ENCODE results near the gene TTC34. TPM values are rescaled to one million over a fixed set of nuclear protein-coding genes. Genes with fewer than 3 reads are reported as not detected.

Gene TTC34
- total and polyA plus RNA-seq, 7 donors, result 0.01 to 0.15 (median 0.04) TPM

GRCh38 chr1:2639203-2639602 is 162.3 kb downstream of the TTC34 start:
- intact Hi-C loops (cut with DNase I), result no loop called here
- no peak for ATAC-seq
- Histone ChIP-seq H3K4me3 (no peak overlapping the region), H3K36me3 (ENCODE audit: insufficient read depth in 1 of 2, low read depth in 1 of 2) (no peaks in the 10 kb centered on the region), H3K27ac (no peak overlapping the region), H3K9me3 (no peaks in the 10 kb centered on the region), H3K27me3 (ENCODE audit: insufficient read depth in 3 of 3, low read length in 2 of 3) (peaks cover 0 to 46% (median 31%) of the 10 kb centered on the region in 3 donors), H3K4me1 (no peaks in the 10 kb centered on the region)
- DNase-seq, result no peak
- WGBS, 3 donors, result 30 to 43% (median 38%) methylated on average over 9 to 11 of the region's 11 CpGs
- no peak for TF ChIP-seq CTCF (IDR thresholded peaks at IDR 0.05)

GRCh38 chr1:2638466-2639115 is 162.9 kb downstream of the TTC34 start:
- peaks cover 0 to 46% (median 28%) of the 10 kb centered on the region in 3 donors for H3K27me3 ChIP-seq (ENCODE audit: insufficient read depth in 3 of 3, low read length in 2 of 3)
- ATAC-seq, result no peak
- H3K4me3 ChIP-seq, result no peak overlapping the region
- intact Hi-C loops (cut with DNase I), result no loop called here
- H3K36me3 ChIP-seq (ENCODE audit: insufficient read depth in 1 of 2, low read depth in 1 of 2), result no peaks in the 10 kb centered on the region
- TF ChIP-seq CTCF (IDR thresholded peaks at IDR 0.05), result no peak
- no peaks in the 10 kb centered on the region for H3K4me1 ChIP-seq
- WGBS, 3 donors, result 49 to 56% (median 51%) methylated on average over 16 of the region's 16 CpGs
- H3K27ac ChIP-seq, result no peak overlapping the region
- no peaks in the 10 kb centered on the region for H3K9me3 ChIP-seq
- no peak for DNase-seq

GRCh38 chr1:2637442-2638145 is 163.9 kb downstream of the TTC34 start:
- no peak overlapping the region for H3K27ac ChIP-seq
- DNase-seq (no peak), ATAC-seq (no peak)
- no peak overlapping the region for H3K4me3 ChIP-seq
- H3K9me3 ChIP-seq, result no peaks in the 10 kb centered on the region
- 61 to 74% (median 65%) methylated on average over 10 of the region's 10 CpGs for WGBS, 3 donors
- TF ChIP-seq CTCF (IDR thresholded peaks at IDR 0.05), result no peak
- H3K36me3 ChIP-seq (ENCODE audit: insufficient read depth in 1 of 2, low read depth in 1 of 2), result no peaks in the 10 kb centered on the region
- peaks cover 0 to 48% (median 27%) of the 10 kb centered on the region in 3 donors for H3K27me3 ChIP-seq (ENCODE audit: insufficient read depth in 3 of 3, low read length in 2 of 3)
- intact Hi-C loops (cut with DNase I), result no loop called here
- H3K4me1 ChIP-seq, result no peaks in the 10 kb centered on the region

GRCh38 chr1:2636733-2637132 is 164.8 kb downstream of the TTC34 start:
- H3K27me3 ChIP-seq (ENCODE audit: insufficient read depth in 3 of 3, low read length in 2 of 3), result peaks cover 0 to 46% (median 25%) of the 10 kb centered on the region in 3 donors
- intact Hi-C loops (cut with DNase I), result no loop called here
- no peaks in the 10 kb centered on the region for H3K36me3 ChIP-seq (ENCODE audit: insufficient read depth in 1 of 2, low read depth in 1 of 2)
- no peak for DNase-seq
- H3K9me3 ChIP-seq, result no peaks in the 10 kb centered on the region
- no peak for ATAC-seq
- WGBS, 3 donors, result 85 to 88% (median 87%) methylated on average over 7 of the region's 7 CpGs
- H3K27ac ChIP-seq, result no peak overlapping the region
- H3K4me1 ChIP-seq, result no peaks in the 10 kb centered on the region
- no peak for TF ChIP-seq CTCF (IDR thresholded peaks at IDR 0.05)
- H3K4me3 ChIP-seq, result no peak overlapping the region
